D721Med (cell line): ENCODE results near the gene GASK1A.

Source experiments
- DNase-seq: peaks from one replicate; pipeline ENCODE4 v3.0.0; 2011; ENCODE audit warnings: low spot score; ENCODE audit not compliant: insufficient read length
- FAIRE-seq: peaks from 2 replicates; lab custom pipeline; 2011; peaks lifted over from hg19 to GRCh38; lab: Jason Lieb, UNC
- TF ChIP-seq, protein P1 (sequence below): IDR thresholded peaks from 2 replicates; pipeline ENCODE4 v1.5.1; 2012; ENCODE audit warnings: mild to moderate bottlenecking, control low read depth; ENCODE audit not compliant: insufficient read depth; ENCODE audit errors: missing control alignments

Gene GASK1A

DNA sequence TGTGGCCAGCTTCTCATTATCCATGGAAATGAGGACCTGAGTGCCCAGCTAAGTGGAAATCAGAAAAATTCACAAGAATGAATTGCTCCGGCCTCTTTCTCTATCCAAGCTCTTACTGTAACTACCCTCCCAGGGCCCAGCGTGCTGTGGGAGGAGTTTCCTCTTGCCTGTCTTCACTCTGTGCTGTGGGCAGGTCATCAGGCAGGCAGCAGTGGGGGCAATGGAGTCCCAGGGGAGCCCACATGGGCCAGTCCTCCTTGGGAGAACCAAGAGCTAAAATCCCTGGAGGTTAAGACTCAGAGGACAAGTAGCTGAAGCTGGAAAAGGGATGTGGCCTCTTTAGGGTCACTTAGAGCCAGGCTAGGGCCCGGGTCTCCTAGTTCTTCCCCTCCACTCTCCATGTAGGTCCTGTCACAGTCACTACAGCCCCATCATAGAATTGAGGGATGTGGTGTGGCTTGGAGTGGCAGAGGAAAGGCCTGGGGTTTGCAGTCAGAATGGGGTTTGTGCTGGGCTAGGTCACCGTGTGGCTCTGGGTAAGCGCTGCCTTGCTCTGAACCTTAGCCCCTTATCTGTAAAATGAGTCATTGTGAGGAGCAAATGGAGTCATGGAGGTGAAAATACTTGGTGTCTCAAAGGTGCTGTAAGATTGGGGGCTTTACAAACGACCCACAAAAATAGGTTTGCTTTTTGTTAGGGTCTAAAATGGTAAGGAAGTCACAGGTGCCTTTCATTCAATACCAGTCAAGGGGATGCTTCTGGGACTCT is 3.7 kb downstream of the GASK1A start:
- TF ChIP-seq, protein P1, sequence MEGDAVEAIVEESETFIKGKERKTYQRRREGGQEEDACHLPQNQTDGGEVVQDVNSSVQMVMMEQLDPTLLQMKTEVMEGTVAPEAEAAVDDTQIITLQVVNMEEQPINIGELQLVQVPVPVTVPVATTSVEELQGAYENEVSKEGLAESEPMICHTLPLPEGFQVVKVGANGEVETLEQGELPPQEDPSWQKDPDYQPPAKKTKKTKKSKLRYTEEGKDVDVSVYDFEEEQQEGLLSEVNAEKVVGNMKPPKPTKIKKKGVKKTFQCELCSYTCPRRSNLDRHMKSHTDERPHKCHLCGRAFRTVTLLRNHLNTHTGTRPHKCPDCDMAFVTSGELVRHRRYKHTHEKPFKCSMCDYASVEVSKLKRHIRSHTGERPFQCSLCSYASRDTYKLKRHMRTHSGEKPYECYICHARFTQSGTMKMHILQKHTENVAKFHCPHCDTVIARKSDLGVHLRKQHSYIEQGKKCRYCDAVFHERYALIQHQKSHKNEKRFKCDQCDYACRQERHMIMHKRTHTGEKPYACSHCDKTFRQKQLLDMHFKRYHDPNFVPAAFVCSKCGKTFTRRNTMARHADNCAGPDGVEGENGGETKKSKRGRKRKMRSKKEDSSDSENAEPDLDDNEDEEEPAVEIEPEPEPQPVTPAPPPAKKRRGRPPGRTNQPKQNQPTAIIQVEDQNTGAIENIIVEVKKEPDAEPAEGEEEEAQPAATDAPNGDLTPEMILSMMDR = no peak
- no peak for DNase-seq
- FAIRE-seq = no peak

DNA sequence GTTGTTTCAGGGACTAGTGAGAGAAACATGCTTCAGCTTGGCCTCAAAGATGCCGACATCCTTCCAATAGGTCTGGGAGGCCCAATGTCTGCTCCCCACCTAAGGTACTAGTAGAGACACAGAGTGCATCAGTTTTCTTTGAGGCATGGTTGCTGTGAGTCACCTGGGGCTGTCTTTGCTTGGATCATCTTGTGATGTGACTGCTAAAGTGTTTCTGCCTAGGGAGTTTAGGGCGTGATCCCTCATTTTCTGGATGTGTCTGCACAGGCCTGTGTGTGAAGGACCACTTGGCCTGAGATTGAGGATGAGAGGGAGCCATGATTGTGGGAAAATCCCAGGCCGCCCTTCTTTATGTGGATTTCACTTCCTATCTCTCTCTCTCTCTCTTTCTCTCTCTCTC is 4.8 kb downstream of the GASK1A start:
- TF ChIP-seq, protein P1 = no peak
- FAIRE-seq = no peak
- DNase-seq = no peak

GRCh38 chr3:42984701-42985100 is 5.6 kb downstream of the GASK1A start:
- TF ChIP-seq, protein P1 = no peak
- DNase-seq = no peak
- no peak for FAIRE-seq

DNA sequence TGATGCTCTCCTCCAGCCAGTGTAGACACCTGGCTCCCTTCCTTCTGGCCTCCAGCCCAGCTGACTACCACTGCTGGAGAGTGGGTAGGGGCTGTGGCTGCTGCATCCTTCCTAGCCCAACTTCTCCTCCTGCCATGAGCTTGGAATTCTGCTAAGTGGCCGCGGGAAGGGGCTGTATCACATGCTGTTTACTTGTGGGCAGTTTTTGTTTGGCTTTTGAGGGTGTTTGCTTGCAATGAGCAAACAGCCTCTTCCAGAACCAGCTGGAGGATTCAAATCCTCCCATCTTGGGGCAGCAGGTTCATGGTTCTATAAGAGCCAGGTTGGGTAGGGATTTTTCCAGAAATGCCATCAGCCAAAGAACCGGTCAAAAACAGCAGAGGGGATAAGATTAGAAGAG is 9.0 kb downstream of the GASK1A start:
- no peak for DNase-seq
- TF ChIP-seq, protein P1 = no peak
- FAIRE-seq = no peak

GRCh38 chr3:42988566-42988965 is 9.5 kb downstream of the GASK1A start:
- DNase-seq = no peak
- no peak for FAIRE-seq
- TF ChIP-seq, protein P1 = no peak

GRCh38 chr3:42991341-42992315 is 12.5 kb downstream of the GASK1A start:
- FAIRE-seq (no peak), DNase-seq (no peak)
- TF ChIP-seq, protein P1 = no peak
